ENCODE results near the gene GRWD1.

GRWD1 gene

DNA sequence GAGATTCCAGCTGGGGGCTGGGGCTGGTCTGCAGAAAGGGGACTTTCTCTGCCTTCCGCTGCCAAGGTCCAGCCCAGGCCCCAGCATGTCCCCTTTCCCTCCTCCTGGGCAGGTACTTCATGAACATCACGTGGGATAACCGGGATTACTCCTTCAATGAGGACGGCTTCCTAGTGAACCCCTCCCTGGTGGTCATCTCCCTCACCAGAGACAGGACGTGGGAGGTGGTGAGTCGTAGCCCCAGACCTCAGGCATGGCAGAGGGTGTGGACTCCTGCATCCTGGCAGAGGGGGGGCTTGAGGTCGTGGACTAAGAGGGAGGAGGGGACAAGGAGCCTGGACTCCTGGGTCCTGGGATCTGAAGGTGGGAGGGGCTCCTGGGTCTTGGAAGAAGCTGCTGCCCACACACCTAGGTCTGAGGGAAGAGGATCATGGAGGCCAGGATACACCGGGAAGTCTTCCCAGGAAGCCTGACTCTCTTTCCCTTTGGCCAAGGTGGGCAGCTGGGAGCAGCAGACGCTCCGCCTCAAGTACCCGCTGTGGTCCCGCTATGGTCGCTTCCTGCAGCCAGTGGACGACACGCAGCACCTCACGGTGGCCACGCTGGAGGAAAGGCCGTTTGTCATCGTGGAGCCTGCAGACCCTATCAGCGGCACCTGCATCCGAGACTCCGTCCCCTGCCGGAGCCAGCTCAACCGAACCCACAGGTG lies 31.8 kb upstream of the GRWD1 start:
- no peak for DNase-seq (ENCODE audit: extremely low spot score)
- POLR2A ChIA-PET: interaction anchor here (0.7 to 2.5 kb wide), 7 partner anchors 10 to 51 kb away, joined by 3 to 13 read pairs (median 4); partner anchors contain the start of gene SYNGR4
- TF ChIP-seq NFRKB (IDR thresholded peaks at IDR 0.05) (no peak), CTBP1 (IDR thresholded peaks at IDR 0.05; ENCODE audit: borderline replicate concordance) (no peak), BHLHE40 (IDR thresholded peaks at IDR 0.05; ENCODE audit: borderline replicate concordance) (no peak), LEF1 (IDR thresholded peaks at IDR 0.05; ENCODE audit: borderline replicate concordance) (no peak), L3MBTL2 (conservative IDR thresholded peaks at IDR 0.05) (no peak), ARNT (IDR thresholded peaks at IDR 0.05) (no peak), ZNF384 (IDR thresholded peaks at IDR 0.05) (no peak), FOXM1 (IDR thresholded peaks at IDR 0.05; ENCODE audit: borderline replicate concordance) (no peak), SUZ12 (IDR thresholded peaks at IDR 0.05) (no peak), FOXA1 (IDR thresholded peaks at IDR 0.05) (no peak), HDGF (IDR thresholded peaks at IDR 0.05; ENCODE audit: borderline replicate concordance) (no peak), FOXK2 (IDR thresholded peaks at IDR 0.05) (no peak), ELF4 (IDR thresholded peaks at IDR 0.05) (no peak), TARDBP (IDR thresholded peaks at IDR 0.05) (no peak), SP1 (IDR thresholded peaks at IDR 0.05) (no peak)
- TF ChIP-seq, protein P1, sequence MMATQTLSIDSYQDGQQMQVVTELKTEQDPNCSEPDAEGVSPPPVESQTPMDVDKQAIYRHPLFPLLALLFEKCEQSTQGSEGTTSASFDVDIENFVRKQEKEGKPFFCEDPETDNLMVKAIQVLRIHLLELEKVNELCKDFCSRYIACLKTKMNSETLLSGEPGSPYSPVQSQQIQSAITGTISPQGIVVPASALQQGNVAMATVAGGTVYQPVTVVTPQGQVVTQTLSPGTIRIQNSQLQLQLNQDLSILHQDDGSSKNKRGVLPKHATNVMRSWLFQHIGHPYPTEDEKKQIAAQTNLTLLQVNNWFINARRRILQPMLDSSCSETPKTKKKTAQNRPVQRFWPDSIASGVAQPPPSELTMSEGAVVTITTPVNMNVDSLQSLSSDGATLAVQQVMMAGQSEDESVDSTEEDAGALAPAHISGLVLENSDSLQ (IDR thresholded peaks at IDR 0.05): no peak
- CTCF ChIA-PET: interaction anchor here (0.6 to 0.8 kb wide), 2 partner anchors 61 to 80 kb away, joined by 3 to 4 read pairs; no protein-coding TSS in a partner anchor

DNA sequence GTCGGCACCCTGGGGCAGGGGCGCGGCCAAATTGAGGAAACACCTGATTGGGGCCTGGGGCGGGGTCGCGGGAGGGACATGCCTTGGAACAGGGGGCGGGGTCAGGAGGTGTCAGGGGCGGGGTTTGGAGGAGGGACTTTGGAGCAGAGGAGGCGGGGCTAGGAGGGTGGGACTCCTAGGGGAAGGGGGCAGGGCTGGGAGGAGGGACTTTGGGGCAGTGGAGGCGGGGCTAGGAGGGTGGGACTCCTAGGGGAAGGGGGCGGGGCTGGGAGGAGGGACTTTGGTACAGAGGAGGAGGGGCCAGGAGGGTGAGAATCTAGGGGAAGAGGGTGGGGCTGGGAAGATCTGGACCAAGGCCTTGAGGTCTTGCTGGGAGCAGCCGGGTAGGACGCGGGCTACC lies 30.4 kb upstream of the GRWD1 start:
- POLR2A ChIA-PET: interaction anchor here (1.3 to 2.5 kb wide), 5 partner anchors 11 to 52 kb away, joined by 3 to 13 read pairs (median 7); no protein-coding TSS in a partner anchor
- CTCF ChIA-PET: no interaction called here
- no peak for TF ChIP-seq CTBP1 (IDR thresholded peaks at IDR 0.05; ENCODE audit: borderline replicate concordance)
- TF ChIP-seq TARDBP (IDR thresholded peaks at IDR 0.05): no peak
- TF ChIP-seq ZNF384 (IDR thresholded peaks at IDR 0.05): no peak
- TF ChIP-seq HDGF (IDR thresholded peaks at IDR 0.05; ENCODE audit: borderline replicate concordance): no peak
- TF ChIP-seq ARNT (IDR thresholded peaks at IDR 0.05): no peak
- no peak for TF ChIP-seq L3MBTL2 (conservative IDR thresholded peaks at IDR 0.05)
- TF ChIP-seq FOXK2 (IDR thresholded peaks at IDR 0.05): no peak
- no peak for TF ChIP-seq ELF4 (IDR thresholded peaks at IDR 0.05)
- no peak for TF ChIP-seq SUZ12 (IDR thresholded peaks at IDR 0.05)
- TF ChIP-seq SP1 (IDR thresholded peaks at IDR 0.05): no peak
- TF ChIP-seq LEF1 (IDR thresholded peaks at IDR 0.05; ENCODE audit: borderline replicate concordance): no peak
- no peak for TF ChIP-seq NFRKB (IDR thresholded peaks at IDR 0.05)
- no peak for TF ChIP-seq FOXM1 (IDR thresholded peaks at IDR 0.05; ENCODE audit: borderline replicate concordance)
- no peak for TF ChIP-seq BHLHE40 (IDR thresholded peaks at IDR 0.05; ENCODE audit: borderline replicate concordance)
- TF ChIP-seq, protein P1 (IDR thresholded peaks at IDR 0.05): no peak
- no peak for TF ChIP-seq FOXA1 (IDR thresholded peaks at IDR 0.05)
- peak; percentile 88 for DNase-seq (ENCODE audit: extremely low spot score)

DNA sequence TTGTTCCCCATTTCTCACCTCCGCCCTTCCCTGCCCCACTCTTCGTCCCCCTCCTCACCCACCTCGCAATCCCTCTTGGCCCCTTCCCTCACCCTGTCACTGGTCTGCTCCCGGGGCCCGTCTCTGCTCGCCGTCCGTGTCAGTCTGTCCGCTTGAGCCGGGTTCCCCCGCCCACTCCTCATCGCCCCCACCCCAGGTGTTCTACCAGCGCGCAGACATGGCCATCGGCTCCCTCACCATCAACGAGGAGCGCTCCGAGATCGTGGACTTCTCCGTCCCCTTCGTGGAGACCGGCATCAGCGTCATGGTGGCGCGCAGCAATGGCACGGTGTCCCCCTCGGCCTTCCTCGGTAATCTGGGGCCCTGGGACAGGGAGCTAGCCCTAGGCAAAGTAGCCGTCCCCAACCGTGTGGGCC lies 30.0 kb upstream of the GRWD1 start:
- ChIA-PET POLR2A (no interaction called here), CTCF (no interaction called here)
- no peak for TF ChIP-seq TARDBP (IDR thresholded peaks at IDR 0.05)
- no peak for TF ChIP-seq L3MBTL2 (conservative IDR thresholded peaks at IDR 0.05)
- no peak for TF ChIP-seq NFRKB (IDR thresholded peaks at IDR 0.05)
- TF ChIP-seq FOXK2 (IDR thresholded peaks at IDR 0.05): no peak
- TF ChIP-seq ELF4 (IDR thresholded peaks at IDR 0.05): no peak
- no peak for TF ChIP-seq BHLHE40 (IDR thresholded peaks at IDR 0.05; ENCODE audit: borderline replicate concordance)
- no peak for TF ChIP-seq HDGF (IDR thresholded peaks at IDR 0.05; ENCODE audit: borderline replicate concordance)
- no peak for TF ChIP-seq CTBP1 (IDR thresholded peaks at IDR 0.05; ENCODE audit: borderline replicate concordance)
- TF ChIP-seq FOXM1 (IDR thresholded peaks at IDR 0.05; ENCODE audit: borderline replicate concordance): no peak
- no peak for DNase-seq (ENCODE audit: extremely low spot score)

DNA sequence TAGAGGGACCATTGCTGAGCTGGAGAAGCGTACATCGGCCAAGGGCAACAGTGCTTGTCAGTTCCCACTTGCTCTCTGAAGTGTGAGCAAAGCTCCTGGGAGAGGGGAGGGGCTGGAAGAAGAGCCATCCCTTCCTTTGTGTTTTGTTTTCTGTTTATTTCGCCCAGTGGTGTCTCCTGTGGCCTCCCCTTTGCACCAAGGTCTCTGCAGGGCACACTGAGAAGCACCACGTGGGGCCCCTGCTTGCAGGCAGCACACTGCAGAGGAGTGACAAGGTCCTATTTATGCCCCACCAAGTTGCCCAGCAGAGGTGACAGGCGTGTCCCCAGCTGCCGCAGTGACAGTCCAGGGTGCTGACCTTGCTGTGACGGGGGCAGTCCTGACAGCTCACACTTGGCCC lies 28.4 kb upstream of the GRWD1 start:
- CTCF ChIA-PET: interaction anchor here (0.6 kb wide), 1 partner anchor 81 kb away, joined by 3 read pairs; no protein-coding TSS in a partner anchor
- POLR2A ChIA-PET: interaction anchor here (1.0 kb wide), 1 partner anchor 18 kb away, joined by 4 read pairs; no protein-coding TSS in a partner anchor
- TF ChIP-seq TARDBP (IDR thresholded peaks at IDR 0.05) (no peak), SP1 (IDR thresholded peaks at IDR 0.05) (no peak)
- DNase-seq (ENCODE audit: extremely low spot score): no peak

DNA sequence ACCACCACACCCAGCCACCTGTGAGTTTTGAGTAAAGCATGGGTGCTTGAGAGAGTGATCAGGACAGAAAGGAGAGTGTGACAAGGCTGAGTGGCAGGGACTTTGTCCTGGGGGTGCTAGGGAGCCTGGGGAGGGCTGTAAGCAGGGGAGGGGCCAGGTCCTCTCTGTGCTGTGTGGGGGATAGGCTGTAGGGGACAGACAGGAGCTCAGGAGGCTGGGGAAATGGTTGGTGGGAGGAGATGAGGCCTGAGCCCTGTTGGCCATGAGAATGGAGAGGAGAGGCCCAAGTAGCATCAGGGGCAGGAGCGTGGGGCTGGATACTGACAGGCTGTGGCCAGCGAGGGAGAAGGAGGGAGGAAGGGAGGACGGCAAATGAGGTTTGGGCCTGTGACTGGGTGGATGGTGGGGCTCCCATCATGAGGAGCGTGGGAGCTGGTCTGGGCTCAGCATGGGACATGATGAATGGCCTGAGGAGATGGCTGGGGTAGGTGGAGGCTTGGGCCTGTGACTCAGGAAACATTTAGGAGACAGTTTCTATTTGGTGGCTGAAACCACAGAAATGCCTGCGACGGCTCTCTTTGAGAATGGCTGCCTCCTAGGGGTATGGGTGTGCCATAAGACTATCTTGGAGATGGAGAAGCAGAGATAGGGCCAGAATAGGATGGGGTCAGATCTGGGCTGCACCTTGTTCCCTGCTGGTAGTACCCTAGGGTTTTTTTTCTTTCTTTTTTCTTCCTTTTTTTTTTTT lies 27.3 kb upstream of the GRWD1 start:
- ChIA-PET POLR2A (interaction anchor here (1.0 to 1.5 kb wide), 2 partner anchors 27 to 28 kb away, joined by 3 to 8 read pairs; no protein-coding TSS in a partner anchor), CTCF (no interaction called here)
- TF ChIP-seq BHLHE40 (IDR thresholded peaks at IDR 0.05; ENCODE audit: borderline replicate concordance) (no peak), ARNT (IDR thresholded peaks at IDR 0.05) (no peak), SUZ12 (IDR thresholded peaks at IDR 0.05) (no peak), ELF4 (IDR thresholded peaks at IDR 0.05) (no peak)

DNA sequence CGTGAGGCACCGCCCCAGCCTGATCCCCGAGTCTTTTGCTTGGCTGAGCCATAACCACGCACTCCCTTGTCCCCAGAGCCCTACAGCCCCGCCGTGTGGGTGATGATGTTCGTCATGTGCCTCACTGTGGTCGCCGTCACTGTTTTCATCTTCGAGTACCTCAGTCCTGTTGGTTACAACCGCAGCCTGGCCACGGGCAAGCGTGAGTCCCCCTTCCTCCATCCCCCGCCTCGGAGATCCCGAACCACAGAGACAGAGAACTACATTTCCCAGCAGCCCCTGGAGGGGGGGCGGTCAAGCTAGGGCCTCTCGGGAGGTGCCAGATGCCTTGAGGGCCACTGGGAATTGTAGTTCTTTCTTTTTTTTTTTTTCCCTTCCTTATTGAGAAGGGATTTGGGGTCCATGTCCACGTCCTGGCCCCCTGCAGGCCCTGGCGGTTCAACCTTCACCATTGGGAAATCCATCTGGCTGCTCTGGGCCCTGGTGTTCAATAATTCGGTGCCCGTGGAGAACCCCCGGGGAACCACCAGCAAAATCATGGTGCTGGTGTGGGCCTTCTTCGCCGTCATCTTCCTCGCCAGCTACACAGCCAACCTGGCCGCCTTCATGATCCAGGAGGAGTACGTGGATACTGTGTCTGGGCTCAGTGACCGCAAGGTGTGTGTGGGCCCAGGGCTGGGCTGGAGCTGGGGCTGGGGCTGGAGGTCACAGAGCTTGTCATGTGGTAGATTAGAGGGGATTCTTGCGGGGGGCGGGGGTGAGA lies 26.4 kb upstream of the GRWD1 start:
- ChIA-PET CTCF (no interaction called here), POLR2A (interaction anchor here (0.8 to 1.5 kb wide), 3 partner anchors 19 to 57 kb away, joined by 3 to 8 read pairs (median 4); no protein-coding TSS in a partner anchor)
- peak; percentile 77 for DNase-seq (ENCODE audit: extremely low spot score)
- TF ChIP-seq FOXA1 (IDR thresholded peaks at IDR 0.05): no peak
- TF ChIP-seq ZNF384 (IDR thresholded peaks at IDR 0.05): peak; percentile 92
- no peak for TF ChIP-seq ARNT (IDR thresholded peaks at IDR 0.05)
- TF ChIP-seq SUZ12 (IDR thresholded peaks at IDR 0.05): peak; percentile 81; the same call in 1 of the 2 replicates
- TF ChIP-seq L3MBTL2 (conservative IDR thresholded peaks at IDR 0.05): peak; percentile 39; the same call in 1 of the 2 replicates

More for the DNA sequence above, 27.3 kb upstream of the GRWD1 start:
- DNase-seq (ENCODE audit: extremely low spot score): no peak

Data from HEK293T (cell line).